Activated naive CD4-positive, alpha-beta T cell treated with anti-CD3 and anti-CD28 coated beads for 36 hours (primary cell): ENCODE results near the gene DUXA. TPM values are rescaled to one million over a fixed set of nuclear protein-coding genes. Genes with fewer than 3 reads are reported as not detected.
"Not testable (repeated sequence)": the region's sequence is repeated elsewhere in the genome, so short reads cannot be mapped to it uniquely, and the experiment has no call there.

Source experiments
- CTCF ChIA-PET: fragments of 350-600 bp; sonication (Branson Sonifier 250); formaldehyde crosslinking; loops from one replicate; lab custom pipeline; 2021; ENCODE audit warnings: antibody characterized with exemption; lab: Charles Lee
- DNase-seq: peaks from one replicate; pipeline ENCODE4 v3.0.0-alpha.2; 2020
- H3K27ac Mint-ChIP-seq: one replicate; pipeline ENCODE4 v1.8.0; 2021; ENCODE audit warnings: mild to moderate bottlenecking, mixed read lengths
- H3K27me3 Mint-ChIP-seq: one replicate; pipeline ENCODE4 v1.8.0; 2021; ENCODE audit warnings: low read depth, mixed read lengths
- H3K36me3 Mint-ChIP-seq: one replicate; pipeline ENCODE4 v1.8.0; 2021; ENCODE audit warnings: low read depth, mixed read lengths
- H3K4me1 Mint-ChIP-seq: one replicate; pipeline ENCODE4 v1.8.0; 2021; ENCODE audit warnings: low read depth, mixed read lengths
- H3K4me3 Mint-ChIP-seq: one replicate; pipeline ENCODE4 v1.8.0; 2021; ENCODE audit warnings: mild to moderate bottlenecking, moderate library complexity, mixed read lengths
- H3K9me3 Mint-ChIP-seq: one replicate; pipeline ENCODE4 v1.8.0; 2021; ENCODE audit warnings: mixed read lengths
- intact Hi-C: fragments of 100-400 bp; cut with micrococcal nuclease; formaldehyde crosslinking; loops from one replicate; pipeline ENCODE4 v1.15.1; 2023
- total RNA-seq, 2 experiments: library from RNA; stranded (reverse); gene quantifications; one replicate each; pipeline ENCODE4 v1.2.3, GENCODE V29; 2021

DUXA gene
- total RNA-seq, 2 experiments from 2014 or later: not detected

DNA sequence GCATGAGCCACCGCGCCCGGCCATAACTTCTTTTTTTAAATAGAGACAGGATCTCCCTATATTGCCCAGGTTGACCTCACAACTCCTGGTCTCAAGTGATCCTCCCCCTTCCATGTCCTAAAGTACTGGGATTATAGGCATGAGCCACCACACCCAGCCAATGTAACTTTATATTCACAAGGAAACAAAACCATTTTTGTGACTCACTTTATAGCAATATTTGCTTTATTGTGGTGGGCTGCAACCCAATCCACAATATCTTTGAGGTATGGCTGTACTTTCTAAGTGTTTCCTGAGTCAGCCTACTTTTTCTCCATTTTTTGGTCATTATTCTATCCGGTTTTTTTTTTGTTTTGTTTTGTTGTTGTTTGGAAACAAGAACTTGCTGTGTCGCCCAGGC, 14.4 kb downstream of the DUXA start:
- intact Hi-C loops: no loop called here
- no peak for DNase-seq
- CTCF ChIA-PET: no interaction called here
- H3K27me3 Mint-ChIP-seq: no peaks in the 10 kb centered on the region
- peaks cover 10% of the 10 kb centered on the region for H3K36me3 Mint-ChIP-seq
- H3K4me3 Mint-ChIP-seq: no peak overlapping the region
- H3K4me1 Mint-ChIP-seq: no peaks in the 10 kb centered on the region
- peaks cover 34% of the 10 kb centered on the region for H3K9me3 Mint-ChIP-seq
- no peak overlapping the region for H3K27ac Mint-ChIP-seq

DNA sequence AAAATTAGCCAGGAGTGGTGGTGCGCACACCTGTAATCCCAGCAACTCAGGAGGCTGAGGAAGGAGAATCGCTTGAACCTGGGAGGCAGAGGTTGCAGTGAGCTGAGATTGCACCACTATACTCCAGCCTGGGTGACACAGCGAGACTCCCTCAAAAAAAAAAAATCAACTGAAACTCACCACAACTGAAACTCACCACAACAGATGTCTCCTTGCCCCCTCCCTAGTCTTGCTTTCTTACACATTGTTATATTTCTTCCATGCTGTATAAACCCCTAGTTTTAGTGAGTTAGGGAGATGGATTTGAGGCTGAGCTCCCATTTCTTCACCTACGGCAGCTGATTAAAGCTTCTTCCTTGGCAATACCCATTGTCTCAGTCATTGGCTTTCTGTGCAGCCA, 25.6 kb downstream of the DUXA start:
- no peak for DNase-seq
- peaks cover 31% of the 10 kb centered on the region for H3K9me3 Mint-ChIP-seq
- no peak overlapping the region for H3K4me3 Mint-ChIP-seq
- no peaks in the 10 kb centered on the region for H3K27me3 Mint-ChIP-seq
- no peaks in the 10 kb centered on the region for H3K4me1 Mint-ChIP-seq
- H3K27ac Mint-ChIP-seq: no peak overlapping the region
- intact Hi-C loops: no loop called here
- H3K36me3 Mint-ChIP-seq: peaks cover 11% of the 10 kb centered on the region
- CTCF ChIA-PET: no interaction called here

DNA sequence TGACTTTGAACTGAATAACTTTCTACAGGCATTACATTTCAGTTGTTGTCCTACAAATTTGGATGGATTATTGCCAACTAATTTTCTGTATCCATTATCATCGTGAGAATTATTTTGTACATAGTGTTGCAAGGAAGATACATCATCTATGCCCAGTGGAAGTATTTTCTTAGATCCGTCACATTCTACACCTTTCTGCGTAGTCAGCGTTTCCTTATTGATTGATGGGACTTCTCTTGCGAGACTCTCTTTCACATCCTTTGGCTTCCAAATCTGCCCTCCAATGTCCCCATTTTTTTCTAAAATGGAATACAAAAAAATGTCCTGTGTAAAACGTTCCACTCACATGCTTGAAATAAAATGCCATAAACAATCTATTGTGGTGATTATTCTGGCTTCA, 31.5 kb downstream of the DUXA start:
- no peaks in the 10 kb centered on the region for H3K4me1 Mint-ChIP-seq
- intact Hi-C loops: no loop called here
- H3K4me3 Mint-ChIP-seq: no peak overlapping the region
- no peak overlapping the region for H3K27ac Mint-ChIP-seq
- no peak for DNase-seq
- peaks cover 37% of the 10 kb centered on the region for H3K9me3 Mint-ChIP-seq
- peaks cover 15% of the 10 kb centered on the region for H3K36me3 Mint-ChIP-seq
- H3K27me3 Mint-ChIP-seq: no peaks in the 10 kb centered on the region
- CTCF ChIA-PET: no interaction called here

DNA sequence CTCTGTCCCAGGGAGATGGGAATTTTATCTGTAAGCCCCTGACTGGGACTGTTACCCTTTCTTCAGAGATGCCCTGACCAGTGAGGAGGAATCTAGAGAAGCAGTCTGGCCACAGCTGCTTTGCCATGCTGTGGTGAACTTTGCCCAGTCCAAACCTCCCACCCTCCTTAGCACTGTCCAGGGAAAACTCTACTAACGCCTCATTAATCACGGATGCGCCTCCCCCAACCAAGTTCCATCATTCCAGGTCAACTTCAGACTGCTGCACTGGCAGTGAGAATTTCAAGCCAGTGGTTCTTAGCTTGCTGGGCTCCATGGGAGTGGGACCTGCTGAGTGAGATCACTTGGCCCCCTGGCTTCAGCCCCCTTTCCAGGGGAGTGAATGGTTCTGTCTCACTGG, 39.9 kb downstream of the DUXA start:
- H3K4me3 Mint-ChIP-seq, DNase-seq, H3K36me3 Mint-ChIP-seq, H3K27ac Mint-ChIP-seq, intact Hi-C loops, CTCF ChIA-PET, H3K27me3 Mint-ChIP-seq, H3K4me1 Mint-ChIP-seq: not testable (repeated sequence)
- H3K9me3 Mint-ChIP-seq: peaks cover 42% of the 10 kb centered on the region

DNA sequence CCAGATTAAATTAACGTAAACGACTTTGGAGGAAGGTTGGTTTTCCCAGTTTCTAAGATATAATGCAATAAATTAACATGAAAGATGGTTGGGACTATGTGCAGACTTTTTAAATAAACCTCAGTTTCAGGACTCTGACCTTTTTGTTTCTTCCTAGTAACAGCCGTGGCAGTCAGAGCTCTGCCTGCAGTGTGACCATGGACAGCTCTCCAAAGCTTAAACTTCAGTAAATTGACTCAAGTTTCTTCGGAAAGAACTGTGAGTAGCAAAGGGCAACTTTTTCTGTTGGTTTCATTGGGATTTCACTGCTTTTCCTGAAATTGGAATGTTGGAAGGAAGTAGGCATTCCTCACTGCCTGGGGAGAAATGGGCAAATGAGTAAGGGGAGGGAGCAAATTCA, 43.4 kb downstream of the DUXA start:
- peaks cover 37% of the 10 kb centered on the region for H3K9me3 Mint-ChIP-seq
- CTCF ChIA-PET: no interaction called here
- H3K27me3 Mint-ChIP-seq: peaks cover 2% of the 10 kb centered on the region
- DNase-seq: no peak
- no peak overlapping the region for H3K4me3 Mint-ChIP-seq
- no peaks in the 10 kb centered on the region for H3K4me1 Mint-ChIP-seq
- intact Hi-C loops: no loop called here
- no peak overlapping the region for H3K27ac Mint-ChIP-seq
- H3K36me3 Mint-ChIP-seq: peaks cover 7% of the 10 kb centered on the region

DNA sequence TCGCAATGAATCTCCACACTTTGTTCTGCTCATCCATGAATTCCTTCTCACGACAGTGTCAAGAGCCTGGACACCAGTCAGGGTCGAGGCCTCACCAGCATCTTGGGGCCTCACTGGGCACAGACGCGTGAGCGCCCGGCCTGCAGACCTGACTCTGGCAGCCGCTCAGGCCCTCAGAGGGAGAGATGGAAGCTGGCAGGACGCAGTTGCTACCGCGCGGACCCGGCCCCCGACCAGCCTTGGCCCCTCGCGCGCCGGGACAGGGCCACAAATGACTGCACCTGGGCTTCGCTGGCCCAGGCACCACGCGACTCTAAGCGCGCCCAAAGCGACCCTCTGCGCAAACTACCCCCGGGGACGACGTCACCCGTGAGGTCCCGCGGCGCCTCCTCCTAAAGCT, 48.4 kb downstream of the DUXA start:
- no peak for DNase-seq
- Mint-ChIP-seq H3K4me3 (no peak overlapping the region), H3K36me3 (peaks cover 4% of the 10 kb centered on the region), H3K9me3 (peaks cover 37% of the 10 kb centered on the region), H3K4me1 (no peaks in the 10 kb centered on the region), H3K27me3 (no peaks in the 10 kb centered on the region), H3K27ac (no peak overlapping the region)
- intact Hi-C loops: no loop called here
- CTCF ChIA-PET: no interaction called here

DNA sequence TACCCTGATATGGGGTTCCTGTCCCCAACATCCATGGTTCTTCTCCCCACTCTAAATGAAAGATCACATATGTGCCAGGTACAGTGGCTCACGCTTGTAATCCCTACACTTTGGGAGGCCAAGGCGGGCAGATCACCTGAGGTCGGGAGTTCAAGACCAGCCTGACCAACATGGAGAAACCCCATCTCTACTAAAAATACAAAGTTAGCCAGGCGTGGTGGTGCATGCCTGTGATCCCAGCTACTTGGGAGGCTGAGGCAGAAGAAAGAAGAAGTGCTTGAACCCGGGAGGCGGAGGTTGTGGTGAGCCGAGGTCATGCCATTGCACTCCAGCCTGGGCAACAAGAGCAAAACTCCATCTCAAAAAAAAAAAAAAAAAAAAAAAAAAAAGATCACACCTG, 53.8 kb downstream of the DUXA start:
- H3K27ac Mint-ChIP-seq, intact Hi-C loops, H3K27me3 Mint-ChIP-seq, H3K4me3 Mint-ChIP-seq, H3K4me1 Mint-ChIP-seq, DNase-seq: not testable (repeated sequence)
- H3K9me3 Mint-ChIP-seq: peaks cover 49% of the 10 kb centered on the region
- CTCF ChIA-PET: interaction anchor here (0.6 kb wide), 1 partner anchor 11 kb away, joined by 3 read pairs; no protein-coding TSS in a partner anchor
- peaks cover 16% of the 10 kb centered on the region for H3K36me3 Mint-ChIP-seq

DNA sequence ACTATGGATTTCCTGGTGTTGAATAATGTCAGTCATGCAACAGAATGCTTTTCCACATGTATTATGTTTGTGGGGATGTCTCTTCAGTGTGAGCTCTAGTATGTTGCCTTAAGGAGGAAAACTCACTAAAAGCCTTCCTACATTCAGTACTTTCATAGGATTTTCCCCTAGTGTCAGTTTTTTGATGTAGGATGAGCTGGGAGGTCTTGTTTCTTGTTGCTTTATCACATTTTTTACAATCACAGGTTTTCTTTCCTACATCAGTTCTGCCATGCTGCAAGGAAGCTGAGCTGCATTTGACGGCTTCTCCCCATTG, 56.0 kb downstream of the DUXA start:
- H3K9me3 Mint-ChIP-seq: peaks cover 46% of the 10 kb centered on the region
- H3K27me3 Mint-ChIP-seq: peaks cover 2% of the 10 kb centered on the region
- DNase-seq: no peak
- CTCF ChIA-PET: no interaction called here
- intact Hi-C loops: no loop called here
- no peaks in the 10 kb centered on the region for H3K4me1 Mint-ChIP-seq
- no peak overlapping the region for H3K27ac Mint-ChIP-seq
- H3K4me3 Mint-ChIP-seq: no peak overlapping the region
- H3K36me3 Mint-ChIP-seq: peaks cover 19% of the 10 kb centered on the region

DNA sequence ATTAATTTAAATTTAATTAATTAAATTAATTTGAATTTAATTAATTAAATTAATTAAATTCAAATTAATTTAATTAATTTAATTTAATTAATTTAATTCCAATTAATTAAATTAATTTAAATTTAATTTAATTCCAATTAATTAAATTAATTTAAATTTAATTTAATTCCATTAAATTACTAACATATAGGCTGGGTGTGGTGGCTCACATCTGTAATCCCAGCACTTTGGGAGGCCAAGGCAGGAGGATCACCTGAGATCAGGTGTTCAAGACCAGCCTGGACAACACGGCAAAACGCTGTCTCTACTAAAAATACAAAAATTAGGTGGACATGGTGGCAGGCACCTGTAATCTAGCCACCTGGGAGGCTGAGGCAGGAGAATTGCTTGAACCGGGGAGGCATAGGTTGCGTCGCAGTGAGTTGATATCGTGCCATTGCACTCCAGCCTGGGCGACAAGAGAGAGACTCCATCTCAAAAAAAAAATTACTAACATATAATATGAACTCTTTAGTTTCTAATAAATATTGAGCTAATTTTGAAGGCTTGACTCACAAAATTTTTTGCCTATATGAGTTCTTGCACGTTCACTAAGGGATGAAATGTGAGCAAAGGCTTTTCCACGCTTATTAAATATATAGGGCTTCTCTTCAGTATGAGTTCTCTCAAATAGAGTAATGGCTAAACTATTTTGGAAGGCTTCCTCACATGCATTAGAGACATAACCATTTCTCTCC, 56.5 kb downstream of the DUXA start:
- Mint-ChIP-seq H3K4me3 (no peak overlapping the region), H3K27me3 (peaks cover 3% of the 10 kb centered on the region), H3K9me3 (peaks cover 44% of the 10 kb centered on the region), H3K36me3 (peaks cover 19% of the 10 kb centered on the region), H3K27ac (no peak overlapping the region), H3K4me1 (no peaks in the 10 kb centered on the region)
- no peak for DNase-seq
- intact Hi-C loops: no loop called here
- CTCF ChIA-PET: no interaction called here

DNA sequence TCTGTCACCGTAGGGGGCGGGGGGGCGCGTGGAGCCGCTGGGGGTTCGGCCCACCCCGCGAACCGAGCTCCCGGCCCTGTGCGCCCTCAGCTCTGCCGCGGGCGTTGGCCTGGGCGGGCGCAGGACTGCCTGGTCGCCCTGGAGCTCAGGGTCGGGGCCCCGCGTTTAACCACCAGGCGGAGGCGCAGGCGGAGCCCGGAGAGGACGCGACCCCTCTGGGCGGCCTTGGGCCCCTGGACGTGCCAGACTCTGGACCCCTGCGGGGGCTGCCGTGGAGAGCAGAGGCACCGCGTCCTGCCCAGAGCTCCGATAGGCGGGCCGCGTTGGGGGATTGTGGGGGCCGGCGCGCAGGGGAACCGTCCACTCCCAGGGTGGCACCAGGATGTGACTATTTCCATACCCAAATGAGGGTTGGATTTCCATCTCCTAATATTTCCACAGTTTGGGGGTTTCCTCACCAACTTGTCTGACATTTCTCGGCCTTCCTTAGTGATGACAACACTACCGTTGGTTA, 60.5 kb downstream of the DUXA start:
- Mint-ChIP-seq H3K27me3 (peaks cover 13% of the 10 kb centered on the region), H3K4me1 (peaks cover 2% of the 10 kb centered on the region), H3K36me3 (peaks cover 16% of the 10 kb centered on the region), H3K9me3 (peaks cover 32% of the 10 kb centered on the region), H3K27ac (no peak overlapping the region), H3K4me3 (no peak overlapping the region)
- CTCF ChIA-PET: no interaction called here
- intact Hi-C loops: loop anchor here (10.0 kb wide), 1 partner anchor 258 kb away; the partner anchor contains the start of genes TRAPPC2B and ZNF547
- DNase-seq: no peak

DNA sequence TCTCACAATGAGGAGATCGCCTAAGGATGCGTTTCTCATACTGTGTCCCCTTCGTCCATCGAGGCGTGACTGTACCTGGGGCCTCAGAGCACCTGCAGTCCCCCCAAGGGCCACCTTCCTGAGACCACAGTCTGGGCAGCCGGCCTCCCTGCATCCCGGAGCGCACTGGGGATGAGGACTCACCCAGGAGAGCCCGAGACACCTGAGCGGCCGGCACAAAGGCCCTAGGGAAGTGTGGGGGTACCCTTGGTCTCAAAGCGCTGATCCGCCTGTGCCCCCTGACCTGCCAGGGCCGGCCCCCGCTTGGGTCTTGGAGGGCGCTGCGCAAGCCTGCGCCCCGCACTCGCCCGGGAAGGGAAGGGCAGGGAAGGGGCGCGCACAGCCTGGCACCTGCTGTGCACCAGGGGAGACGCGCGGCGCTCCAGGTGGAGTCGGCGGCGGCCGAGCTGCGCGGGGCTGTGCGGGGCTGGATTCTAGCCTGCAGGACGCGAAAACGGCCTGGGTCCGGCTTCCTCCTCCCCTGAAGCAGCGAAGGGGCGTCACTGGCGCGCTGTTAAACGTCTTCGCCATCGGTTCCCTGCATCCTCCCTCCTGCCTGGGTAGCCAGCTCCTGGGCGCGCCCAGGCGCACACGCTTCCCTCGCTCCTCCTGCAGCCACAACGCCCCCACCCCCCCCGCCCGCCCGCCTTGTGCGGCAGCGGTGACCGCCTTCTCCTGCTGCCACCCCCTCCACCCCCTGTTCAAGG, 61.1 kb downstream of the DUXA start:
- Mint-ChIP-seq H3K4me1 (peaks cover 2% of the 10 kb centered on the region), H3K9me3 (peaks cover 28% of the 10 kb centered on the region), H3K27ac (no peak overlapping the region), H3K27me3 (peaks cover 13% of the 10 kb centered on the region), H3K36me3 (peaks cover 14% of the 10 kb centered on the region), H3K4me3 (no peak overlapping the region)
- intact Hi-C loops: loop anchor here (10.0 kb wide), 1 partner anchor 259 kb away; the partner anchor contains the start of genes TRAPPC2B and ZNF547
- no peak for DNase-seq
- CTCF ChIA-PET: no interaction called here
